ENCODE results near the gene POLR1A.

- TF ChIP-seq CTCF (conservative IDR thresholded peaks at IDR 0.05; ENCODE audit: low read length) (no peak), EZH2phosphoT487 (IDR thresholded peaks at IDR 0.05; ENCODE audit: borderline replicate concordance) (no peak)
Observed at GRCh38 chr2:85983766-85984165, 121.9 kb downstream of the POLR1A start.

All from Loucy (cell line).